ENCODE data around the gene MYL5.

The MYL5 gene

DNA sequence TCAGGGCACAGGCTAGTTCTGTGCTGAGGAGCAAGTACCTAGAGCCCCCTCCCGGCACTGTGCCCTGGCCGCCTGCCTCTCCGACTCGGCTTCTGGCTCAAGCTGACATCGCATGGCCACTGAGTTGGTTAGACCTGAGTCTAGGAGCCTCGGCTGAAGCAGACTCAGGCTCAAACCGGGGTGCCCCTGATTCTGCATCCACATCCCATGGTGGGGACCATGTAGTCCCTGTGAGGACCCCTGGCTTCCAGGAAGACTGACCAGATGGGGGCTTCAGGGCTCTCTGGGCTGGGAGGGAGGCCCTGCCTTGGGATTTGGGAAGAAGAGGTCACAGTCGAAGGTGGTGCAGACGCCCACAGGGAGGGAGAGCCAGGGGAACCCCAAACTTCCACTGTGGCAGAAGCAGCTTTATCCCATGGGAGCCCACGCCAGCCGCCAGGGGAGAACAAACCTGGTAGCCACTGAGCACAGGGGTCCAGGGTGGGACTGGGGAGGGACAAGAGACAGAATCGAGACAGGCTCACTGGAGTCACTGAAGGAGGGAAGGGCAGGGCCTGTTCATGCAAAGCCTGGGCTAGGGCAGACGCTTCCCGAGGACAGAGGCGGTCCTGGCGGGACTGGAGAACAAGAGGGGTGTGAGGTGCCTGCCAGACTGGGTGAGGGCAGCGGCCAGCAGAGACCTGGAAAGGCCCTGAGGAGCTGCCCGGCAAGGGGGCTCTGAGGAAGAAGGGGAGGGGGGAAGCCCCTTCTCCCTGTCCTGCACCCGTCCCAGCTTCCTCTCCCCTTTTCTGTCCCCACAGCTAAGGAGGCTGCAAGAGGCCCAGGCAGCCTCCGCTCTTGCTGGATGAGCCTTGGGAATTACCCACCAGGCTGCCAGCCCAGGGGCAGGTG lies 47.9 kb upstream of the MYL5 start:
- no peaks in the 10 kb centered on the region for H4K20me1 ChIP-seq (ENCODE audit: insufficient read depth, low read length)
- no peaks in the 10 kb centered on the region for H3K79me2 ChIP-seq (ENCODE audit: insufficient read depth, low read length)
- H3K9ac ChIP-seq (ENCODE audit: low read length), result no peak overlapping the region
- H3K9me3 ChIP-seq (ENCODE audit: low read length), result no peaks in the 10 kb centered on the region
- H2AFZ ChIP-seq (ENCODE audit: low read length), result no peak overlapping the region
- TF ChIP-seq EZH2 (IDR thresholded peaks at IDR 0.05; ENCODE audit: borderline replicate concordance, low read length), result no peak
- TF ChIP-seq, protein P1, sequence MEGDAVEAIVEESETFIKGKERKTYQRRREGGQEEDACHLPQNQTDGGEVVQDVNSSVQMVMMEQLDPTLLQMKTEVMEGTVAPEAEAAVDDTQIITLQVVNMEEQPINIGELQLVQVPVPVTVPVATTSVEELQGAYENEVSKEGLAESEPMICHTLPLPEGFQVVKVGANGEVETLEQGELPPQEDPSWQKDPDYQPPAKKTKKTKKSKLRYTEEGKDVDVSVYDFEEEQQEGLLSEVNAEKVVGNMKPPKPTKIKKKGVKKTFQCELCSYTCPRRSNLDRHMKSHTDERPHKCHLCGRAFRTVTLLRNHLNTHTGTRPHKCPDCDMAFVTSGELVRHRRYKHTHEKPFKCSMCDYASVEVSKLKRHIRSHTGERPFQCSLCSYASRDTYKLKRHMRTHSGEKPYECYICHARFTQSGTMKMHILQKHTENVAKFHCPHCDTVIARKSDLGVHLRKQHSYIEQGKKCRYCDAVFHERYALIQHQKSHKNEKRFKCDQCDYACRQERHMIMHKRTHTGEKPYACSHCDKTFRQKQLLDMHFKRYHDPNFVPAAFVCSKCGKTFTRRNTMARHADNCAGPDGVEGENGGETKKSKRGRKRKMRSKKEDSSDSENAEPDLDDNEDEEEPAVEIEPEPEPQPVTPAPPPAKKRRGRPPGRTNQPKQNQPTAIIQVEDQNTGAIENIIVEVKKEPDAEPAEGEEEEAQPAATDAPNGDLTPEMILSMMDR (IDR thresholded peaks at IDR 0.05; ENCODE audit: low read length), result no peak
- no peaks in the 10 kb centered on the region for H3K36me3 ChIP-seq (ENCODE audit: insufficient read depth, low read length)
- no peaks in the 10 kb centered on the region for H3K27me3 ChIP-seq (ENCODE audit: insufficient read depth, low read length)
- H3K9me2 ChIP-seq (ENCODE audit: low read depth, low read length), result no peaks in the 10 kb centered on the region
- no peaks in the 10 kb centered on the region for H3K4me1 ChIP-seq (ENCODE audit: insufficient read depth, low read length, severe bottlenecking)
- H3K4me3 ChIP-seq (ENCODE audit: low read depth, low read length, poor library complexity, severe bottlenecking), result no peak overlapping the region
- H3K4me2 ChIP-seq (ENCODE audit: low read length), result no peak overlapping the region
- H3F3A ChIP-seq (ENCODE audit: insufficient read depth, low read length), result no peaks in the 10 kb centered on the region
- no peak overlapping the region for H3K27ac ChIP-seq (ENCODE audit: low read depth, low read length, poor library complexity, severe bottlenecking)

DNA sequence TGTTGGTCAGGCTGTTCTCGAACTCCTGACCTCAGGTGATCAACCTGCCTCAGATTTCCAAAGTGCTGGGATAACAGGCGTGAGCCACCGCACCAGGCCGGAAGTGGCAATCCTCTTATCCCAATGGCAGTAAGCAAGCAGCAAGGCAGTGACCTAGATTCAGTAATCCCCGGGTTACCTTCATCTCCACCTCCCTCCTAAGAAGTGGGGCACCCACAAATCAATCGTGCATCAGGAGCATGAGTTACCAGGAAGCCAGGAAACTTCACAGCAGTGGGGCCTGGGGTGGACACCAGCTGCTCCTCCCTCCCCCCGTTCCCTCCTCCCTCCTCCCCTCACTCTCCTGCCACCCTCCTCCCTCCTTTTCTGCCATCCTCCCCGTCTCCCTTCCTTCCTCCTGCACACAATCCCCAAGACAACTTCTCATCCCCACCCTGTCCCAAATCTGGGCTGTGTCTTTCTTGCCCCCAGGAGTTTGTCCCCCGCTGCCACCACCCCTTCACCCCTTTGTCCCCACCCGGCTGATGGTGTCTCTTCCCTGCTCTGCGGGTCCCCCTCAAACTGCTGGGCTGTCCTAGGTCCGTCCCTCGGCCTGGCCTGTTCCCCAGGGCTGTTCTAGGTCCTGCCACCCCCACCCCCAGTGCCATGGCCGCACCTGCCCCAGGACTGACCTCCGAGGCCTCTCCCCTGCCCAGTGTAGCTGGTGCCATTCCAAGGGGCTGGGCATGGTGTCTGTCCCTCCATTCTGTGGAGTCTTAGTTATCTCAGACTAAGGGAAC lies 46.8 kb upstream of the MYL5 start:
- no peaks in the 10 kb centered on the region for H3F3A ChIP-seq (ENCODE audit: insufficient read depth, low read length)
- no peaks in the 10 kb centered on the region for H4K20me1 ChIP-seq (ENCODE audit: insufficient read depth, low read length)
- no peaks in the 10 kb centered on the region for H3K9me3 ChIP-seq (ENCODE audit: low read length)
- H3K9ac ChIP-seq (ENCODE audit: low read length), result no peak overlapping the region
- H3K27ac ChIP-seq (ENCODE audit: low read depth, low read length, poor library complexity, severe bottlenecking), result no peak overlapping the region
- H3K4me1 ChIP-seq (ENCODE audit: insufficient read depth, low read length, severe bottlenecking), result no peaks in the 10 kb centered on the region
- H3K36me3 ChIP-seq (ENCODE audit: insufficient read depth, low read length), result no peaks in the 10 kb centered on the region
- H3K79me2 ChIP-seq (ENCODE audit: insufficient read depth, low read length), result no peaks in the 10 kb centered on the region
- no peak overlapping the region for H3K4me3 ChIP-seq (ENCODE audit: low read depth, low read length, poor library complexity, severe bottlenecking)
- no peaks in the 10 kb centered on the region for H3K27me3 ChIP-seq (ENCODE audit: insufficient read depth, low read length)
- no peak overlapping the region for H3K4me2 ChIP-seq (ENCODE audit: low read length)
- H3K9me2 ChIP-seq (ENCODE audit: low read depth, low read length), result no peaks in the 10 kb centered on the region
- no peak overlapping the region for H2AFZ ChIP-seq (ENCODE audit: low read length)
- TF ChIP-seq, protein P1 (IDR thresholded peaks at IDR 0.05; ENCODE audit: low read length), result no peak
- TF ChIP-seq EZH2 (IDR thresholded peaks at IDR 0.05; ENCODE audit: borderline replicate concordance, low read length), result no peak

DNA sequence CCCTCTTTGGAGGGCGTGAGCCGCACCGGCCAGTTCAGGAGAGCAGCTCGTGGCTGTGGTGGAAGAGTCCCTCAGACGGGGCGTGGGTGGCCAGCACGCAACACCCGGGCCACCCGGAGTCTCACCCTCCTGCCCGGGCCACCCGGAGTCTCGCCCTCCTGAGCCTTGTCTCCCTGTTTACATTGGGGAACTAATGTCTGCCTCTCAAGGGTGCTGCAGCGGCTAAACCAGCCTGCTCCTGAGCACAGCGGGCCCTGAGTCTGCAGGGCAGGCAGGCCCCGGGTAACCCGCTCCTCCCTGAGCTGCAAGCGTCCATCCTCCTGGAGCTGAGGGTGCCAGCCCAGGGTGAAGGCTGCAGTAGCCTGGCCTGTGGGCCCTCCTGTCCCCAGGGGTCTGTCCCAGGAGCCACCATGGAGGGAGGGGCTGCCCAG lies 46.0 kb upstream of the MYL5 start:
- Histone ChIP-seq H3K27ac (ENCODE audit: low read depth, low read length, poor library complexity, severe bottlenecking) (no peak overlapping the region), H4K20me1 (ENCODE audit: insufficient read depth, low read length) (no peaks in the 10 kb centered on the region), H3K27me3 (ENCODE audit: insufficient read depth, low read length) (no peaks in the 10 kb centered on the region), H3K4me1 (ENCODE audit: insufficient read depth, low read length, severe bottlenecking) (no peaks in the 10 kb centered on the region), H3K4me2 (ENCODE audit: low read length) (no peak overlapping the region), H3F3A (ENCODE audit: insufficient read depth, low read length) (no peaks in the 10 kb centered on the region), H3K9ac (ENCODE audit: low read length) (no peak overlapping the region), H3K4me3 (ENCODE audit: low read depth, low read length, poor library complexity, severe bottlenecking) (no peak overlapping the region), H3K79me2 (ENCODE audit: insufficient read depth, low read length) (no peaks in the 10 kb centered on the region), H3K9me2 (ENCODE audit: low read depth, low read length) (no peaks in the 10 kb centered on the region), H3K9me3 (ENCODE audit: low read length) (no peaks in the 10 kb centered on the region), H2AFZ (ENCODE audit: low read length) (no peak overlapping the region), H3K36me3 (ENCODE audit: insufficient read depth, low read length) (no peaks in the 10 kb centered on the region)
- TF ChIP-seq, protein P1 (IDR thresholded peaks at IDR 0.05; ENCODE audit: low read length), result no peak
- TF ChIP-seq EZH2 (IDR thresholded peaks at IDR 0.05; ENCODE audit: borderline replicate concordance, low read length), result no peak
